Activated CD4-positive, CD25-positive, alpha-beta regulatory T cell treated with anti-CD3 and anti-CD28 coated beads, Interleukin-2, amount 50 U/mL, for 16 hours (primary cell): Measurements from ENCODE around the gene SRPK1.

Source experiments
- DNase-seq: peaks from one replicate; pipeline ENCODE4 v3.0.0-alpha.2; 2020; ENCODE audit warnings: low read depth, low spot score

Gene SRPK1

DNA sequence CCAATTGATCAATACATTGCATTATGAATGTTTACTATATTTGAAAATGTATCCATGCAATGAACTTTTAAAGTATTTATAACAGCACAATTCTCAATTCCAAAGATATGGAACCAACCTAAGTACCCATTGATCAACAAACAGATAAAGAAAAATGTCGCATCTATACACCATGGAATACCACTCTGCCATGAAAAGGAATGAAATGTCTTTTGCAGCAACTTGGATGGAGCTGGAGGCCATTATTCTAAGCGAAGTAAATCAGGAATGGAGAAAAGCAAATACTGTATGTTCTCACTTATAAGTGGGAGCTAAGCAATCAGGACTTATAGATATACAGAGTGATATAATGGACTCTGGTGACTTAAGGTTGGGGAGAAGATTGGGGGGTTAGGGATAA lies 22.9 kb downstream of the SRPK1 start:
- no peak for DNase-seq

- DNase-seq, result no peak
Observed at GRCh38 chr6:35897486-35897885, 23.4 kb downstream of the SRPK1 start.

- no peak for DNase-seq
Observed at GRCh38 chr6:35897036-35897435, 23.9 kb downstream of the SRPK1 start.

DNA sequence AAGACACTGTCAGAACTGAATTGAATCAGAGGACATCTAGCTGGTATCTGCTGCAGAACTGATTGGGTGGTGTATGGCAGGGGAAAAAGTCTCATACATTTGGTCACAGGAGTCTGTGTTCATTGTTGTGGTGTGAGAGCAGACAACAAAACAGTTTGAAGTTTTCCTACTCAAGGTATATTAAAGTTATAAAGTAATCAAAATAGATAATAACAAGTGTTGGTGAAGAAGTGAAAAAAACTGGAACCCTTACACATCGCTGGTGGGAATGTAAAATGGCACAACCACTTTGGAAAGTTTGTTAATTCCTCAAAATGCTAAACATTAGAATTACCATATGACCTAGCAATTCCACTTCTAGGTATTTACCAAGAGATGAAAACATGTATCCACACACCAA lies 24.7 kb downstream of the SRPK1 start:
- DNase-seq, result no peak

- DNase-seq, result no peak
Observed at GRCh38 chr6:35895560-35895959, 25.3 kb downstream of the SRPK1 start.

DNA sequence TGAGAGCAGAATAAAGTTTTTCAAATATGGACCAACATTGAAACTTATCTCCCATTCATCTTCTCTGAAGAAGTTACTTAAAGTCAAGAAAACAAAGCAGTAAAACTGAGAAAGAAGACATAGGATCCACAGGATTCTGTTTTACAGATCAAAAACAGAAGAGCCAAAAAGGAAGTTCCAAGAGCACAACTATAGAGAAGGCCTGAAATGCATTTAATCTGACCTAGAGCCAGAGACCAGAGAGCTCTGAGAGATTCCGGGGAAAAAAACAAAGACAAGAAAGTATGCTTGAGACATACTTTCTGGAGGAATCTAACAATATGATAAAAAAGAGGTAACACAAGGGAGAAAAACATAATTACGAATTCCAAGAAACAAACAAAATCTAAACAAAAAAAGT lies 26.1 kb downstream of the SRPK1 start:
- no peak for DNase-seq

- no peak for DNase-seq
Observed at GRCh38 chr6:35893246-35893645, 27.7 kb downstream of the SRPK1 start.

DNA sequence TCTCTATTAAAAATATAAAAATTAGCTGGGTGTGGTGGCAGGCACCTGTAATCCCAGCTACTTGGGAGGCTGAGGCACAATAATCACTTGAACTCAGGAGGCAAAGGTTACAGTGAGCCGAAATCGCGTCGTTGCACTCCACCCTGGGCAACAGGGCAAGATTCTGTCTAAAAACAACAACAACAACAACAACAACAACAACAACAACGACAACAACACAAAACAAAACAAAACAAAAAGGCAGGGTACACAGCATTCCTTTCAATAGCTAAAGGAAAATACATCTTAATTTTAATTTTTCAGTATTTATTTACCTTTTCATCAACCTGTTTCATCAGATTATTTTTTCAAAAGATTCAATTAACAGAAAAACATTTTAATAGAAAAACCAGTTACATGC lies 28.4 kb downstream of the SRPK1 start:
- no peak for DNase-seq

- no peak for DNase-seq
Observed at GRCh38 chr6:35879151-35879550, 41.7 kb downstream of the SRPK1 start.

GRCh38 chr6:35876902-35877301 lies 44.0 kb downstream of the SRPK1 start:
- DNase-seq, result no peak

GRCh38 chr6:35874730-35875129 lies 46.2 kb downstream of the SRPK1 start:
- DNase-seq, result no peak

DNA sequence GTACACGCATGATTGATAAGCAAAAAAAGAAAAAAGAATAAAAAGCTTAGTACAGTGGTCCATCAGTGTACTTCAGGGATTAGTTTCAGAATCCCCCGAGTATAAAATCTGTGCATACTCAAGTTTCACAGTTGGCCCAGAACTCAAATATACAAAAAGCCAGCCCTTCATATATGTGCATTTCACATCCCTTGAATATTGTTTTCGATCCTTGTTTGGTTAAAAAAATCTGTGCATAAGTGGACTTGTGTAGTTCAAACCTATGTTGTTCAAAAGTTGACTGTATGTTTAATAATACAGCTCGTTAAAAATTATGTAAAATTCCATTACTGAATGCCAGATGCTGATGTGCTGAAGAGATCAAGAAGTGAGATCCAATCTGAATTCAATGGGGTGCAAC lies 61.5 kb downstream of the SRPK1 start:
- DNase-seq, result no peak

- no peak for DNase-seq
Observed at GRCh38 chr6:35857853-35858252, 63.0 kb downstream of the SRPK1 start.

GRCh38 chr6:35856250-35856649 lies 64.6 kb downstream of the SRPK1 start:
- DNase-seq, result no peak

DNA sequence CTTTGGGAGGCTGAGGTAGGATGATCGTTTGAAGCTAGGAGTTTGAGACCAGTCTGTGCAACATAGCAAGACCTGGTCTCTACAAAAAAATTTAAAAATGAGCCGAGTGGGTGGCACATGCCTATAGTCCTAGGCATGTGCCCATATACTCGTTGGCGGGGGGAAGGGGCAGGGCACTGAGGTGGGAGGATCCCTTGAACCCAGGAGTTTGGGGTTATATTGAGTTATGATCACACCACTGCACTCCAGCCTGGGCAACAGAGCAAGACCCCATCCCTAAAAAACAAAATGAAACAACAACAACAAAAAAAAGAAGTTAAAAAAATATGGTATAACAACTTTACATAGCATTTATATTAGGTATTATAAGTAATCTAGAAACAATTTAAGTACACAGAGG lies 67.9 kb downstream of the SRPK1 start:
- no peak for DNase-seq

DNA sequence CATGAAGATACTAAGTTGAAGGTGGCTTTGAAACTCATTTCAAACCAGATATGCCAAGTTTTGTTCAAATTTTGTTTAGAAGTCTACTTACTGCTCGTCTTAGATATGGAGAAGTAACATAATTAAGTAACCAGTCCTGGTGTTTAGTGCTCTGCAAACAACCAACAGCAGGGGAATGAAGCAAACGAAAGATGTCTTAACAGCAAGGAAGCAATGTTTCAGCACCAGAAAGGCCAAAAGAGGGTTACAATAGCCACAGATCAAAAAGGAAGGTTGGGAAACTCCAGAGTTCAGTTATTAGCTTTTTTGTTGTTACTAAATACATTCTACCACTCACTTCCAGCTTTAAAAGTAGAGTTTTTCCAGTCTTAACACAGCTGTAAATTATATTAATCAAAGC lies 70.7 kb downstream of the SRPK1 start:
- no peak for DNase-seq

DNA sequence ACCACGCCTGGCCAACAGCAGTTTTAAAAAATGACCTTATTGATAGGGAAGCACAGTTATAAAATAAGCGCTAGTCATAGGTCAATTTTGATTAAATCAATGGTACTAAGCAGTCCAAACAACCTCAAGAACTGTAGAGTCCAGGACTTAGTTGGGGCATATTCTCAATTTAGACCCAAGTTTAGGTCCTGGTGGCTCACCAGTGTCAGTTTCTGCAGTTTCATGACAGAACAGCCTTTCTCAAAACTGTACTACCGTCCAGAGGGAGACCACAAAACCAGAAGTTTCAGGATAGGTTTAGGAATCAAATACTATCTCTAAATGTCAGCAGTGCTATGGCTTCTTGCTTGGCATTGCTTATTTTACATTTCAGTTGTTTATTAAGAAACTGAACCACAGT lies 76.6 kb downstream of the SRPK1 start:
- no peak for DNase-seq

DNA sequence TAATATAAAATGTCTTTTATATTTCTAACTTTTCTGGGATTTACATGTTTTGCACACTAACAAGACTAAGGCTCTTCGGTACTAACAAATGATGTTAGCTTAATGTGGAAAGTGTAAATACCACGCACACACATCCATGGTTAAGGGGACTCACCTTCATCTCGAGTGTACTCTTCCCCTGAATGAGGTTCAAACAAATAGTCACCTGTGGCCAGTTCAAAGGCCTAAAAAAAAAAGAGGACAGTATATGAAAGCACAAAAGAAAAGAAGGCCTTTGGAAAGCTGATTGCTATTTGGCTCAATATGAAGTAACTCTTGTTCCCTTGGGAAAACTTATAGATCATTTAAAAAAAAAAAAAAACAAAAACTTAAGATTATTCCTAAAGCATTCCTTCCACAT lies 78.5 kb downstream of the SRPK1 start:
- DNase-seq, result no peak

DNA sequence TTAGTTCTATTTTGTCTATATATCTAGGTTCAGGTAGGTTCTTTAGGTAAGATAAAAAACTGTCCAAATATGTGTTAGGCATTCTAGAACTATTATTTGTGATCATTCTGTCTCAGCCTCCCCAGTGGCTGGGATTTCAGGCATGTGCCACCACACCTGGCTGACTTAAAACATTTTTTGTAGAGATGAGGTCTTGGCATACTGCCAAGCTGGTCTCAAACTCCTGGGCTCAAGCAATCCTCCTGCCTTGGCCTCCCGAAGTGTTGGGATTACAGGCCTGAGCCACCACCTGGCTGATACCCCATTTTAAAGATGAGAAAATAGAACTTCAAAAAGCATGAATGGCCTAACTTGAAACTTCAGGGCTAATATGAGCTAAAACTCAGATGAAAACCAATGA lies 81.9 kb downstream of the SRPK1 start:
- no peak for DNase-seq

GRCh38 chr6:35833536-35833935 lies 87.4 kb downstream of the SRPK1 start:
- no peak for DNase-seq

GRCh38 chr6:35831257-35832007 lies 89.5 kb downstream of the SRPK1 start:
- no peak for DNase-seq

- DNase-seq, result no peak
Observed at GRCh38 chr6:35829306-35829705, 91.6 kb downstream of the SRPK1 start.

DNA sequence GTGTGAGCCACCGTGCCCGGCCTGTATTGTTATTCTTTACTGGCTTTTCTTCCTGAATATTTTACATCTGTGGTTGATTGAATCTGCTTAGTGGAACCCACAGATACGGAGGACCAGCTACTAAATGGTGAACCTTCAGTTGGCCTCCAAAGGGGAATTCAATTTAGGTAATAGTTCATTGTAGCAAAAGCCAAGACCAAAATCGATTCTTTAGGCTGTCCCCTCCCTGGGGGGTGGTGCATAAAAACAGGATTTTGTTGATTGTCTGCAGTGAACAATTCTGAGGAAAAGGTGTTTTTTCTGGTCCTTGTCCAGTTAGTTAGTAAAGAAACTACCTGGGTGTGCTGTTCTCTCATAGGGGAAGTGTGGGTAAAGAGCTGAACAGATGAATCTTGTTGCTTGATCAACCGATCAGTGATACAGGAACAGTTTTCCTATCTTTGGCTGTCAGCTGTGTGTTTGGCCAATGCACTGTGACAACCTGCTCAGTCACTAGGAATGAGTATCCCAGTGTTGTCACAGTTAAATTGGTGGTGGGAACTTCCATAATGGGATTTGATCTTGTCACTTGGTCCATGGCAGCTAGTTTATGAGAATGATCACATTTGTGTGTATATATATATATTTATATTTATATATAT lies 96.2 kb downstream of the SRPK1 start:
- no peak for DNase-seq

GRCh38 chr6:35823601-35824000 lies 97.3 kb downstream of the SRPK1 start:
- DNase-seq, result no peak
